Measurements from ENCODE around the gene ADAM33.

- TF ChIP-seq CTCF (conservative IDR thresholded peaks at IDR 0.05; ENCODE audit: low read depth, low read length) (no peak), EZH2 (IDR thresholded peaks at IDR 0.05; ENCODE audit: borderline replicate concordance, low read depth, low read length, poor library complexity, severe bottlenecking) (no peak)
These were observed 36.3 kb downstream of the ADAM33 start for GRCh38 chr20:3645309-3646066.

All from A673 (cell line).